Neural progenitor cell (in vitro differentiated cells): ENCODE measurements around the gene LMTK2. TPM values are rescaled to one million over a fixed set of nuclear protein-coding genes. Genes with fewer than 3 reads are reported as not detected.

ENCODE experiments used
- DNase-seq: peaks from one replicate; pipeline ENCODE4 v3.0.0-alpha.2; 2016; ENCODE audit warnings: low spot score
- H2AFZ ChIP-seq: fragments of 200-600 bp; sonication (generic); replicated peaks from 2 replicates; pipeline ENCODE4 v1.6.1; 2016; ENCODE audit warnings: antibody characterized with exemption
- H3F3A ChIP-seq: fragments of 200-600 bp; sonication (generic); 2 replicates; pipeline ENCODE4 v1.6.1; 2016; ENCODE audit warnings: antibody characterized with exemption, low read depth
- H3K27ac ChIP-seq: fragments of 200-600 bp; sonication (generic); 2 replicates; pipeline ENCODE4 v1.5.1; 2016; ENCODE audit warnings: mild to moderate bottlenecking
- H3K27me3 ChIP-seq: fragments of 200-600 bp; sonication (generic); 2 replicates; pipeline ENCODE4 v1.6.1; 2016; ENCODE audit warnings: mild to moderate bottlenecking, moderate library complexity
- H3K36me3 ChIP-seq: fragments of 200-600 bp; sonication (generic); 2 replicates; pipeline ENCODE4 v1.5.1; 2016
- H3K4me1 ChIP-seq: fragments of 200-600 bp; sonication (generic); 2 replicates; pipeline ENCODE4 v1.6.1; 2016; ENCODE audit warnings: mixed run types
- H3K4me2 ChIP-seq: fragments of 200-600 bp; sonication (generic); 2 replicates; pipeline ENCODE4 v1.6.1; 2016
- H3K4me3 ChIP-seq: fragments of 200-600 bp; sonication (generic); 2 replicates; pipeline ENCODE4 v1.5.1; 2016
- H3K79me2 ChIP-seq: fragments of 200-600 bp; sonication (generic); 2 replicates; pipeline ENCODE4 v1.6.1; 2016; ENCODE audit warnings: low read depth
- H3K9ac ChIP-seq: fragments of 200-600 bp; sonication (generic); 2 replicates; pipeline ENCODE4 v1.6.1; 2016
- H3K9me3 ChIP-seq: fragments of 200-600 bp; sonication (generic); 2 replicates; pipeline ENCODE4 v1.5.1; 2016; ENCODE audit warnings: low read depth
- H4K20me1 ChIP-seq: fragments of 200-600 bp; sonication (generic); 2 replicates; pipeline ENCODE4 v1.6.1; 2016; ENCODE audit warnings: low read depth
- H3K27ac Mint-ChIP-seq: 3 replicates; pipeline ENCODE4 v1.8.0; 2021; ENCODE audit warnings: mixed read lengths
- H3K27me3 Mint-ChIP-seq: 2 replicates; pipeline ENCODE4 v1.8.0; 2022; ENCODE audit warnings: low read depth, mild to moderate bottlenecking, inconsistent platforms, moderate library complexity, mixed read lengths; ENCODE audit not compliant: insufficient read depth
- H3K36me3 Mint-ChIP-seq: 3 replicates; pipeline ENCODE4 v1.8.0; 2021; ENCODE audit warnings: mixed read lengths
- H3K4me1 Mint-ChIP-seq: 3 replicates; pipeline ENCODE4 v1.8.0; 2021; ENCODE audit warnings: mixed read lengths
- H3K4me3 Mint-ChIP-seq: 3 replicates; pipeline ENCODE4 v1.8.0; 2021; ENCODE audit warnings: mild to moderate bottlenecking, moderate library complexity, mixed read lengths
- H3K9me3 Mint-ChIP-seq: 3 replicates; pipeline ENCODE4 v1.8.0; 2020; ENCODE audit warnings: mixed read lengths
- EZH2 ChIP-seq: fragments of 200-600 bp; sonication (generic); IDR thresholded peaks from 2 replicates; pipeline ENCODE4 v1.6.1; 2017; ENCODE audit warnings: antibody characterized with exemption, mild to moderate bottlenecking, moderate library complexity
- EZH2phosphoT487 ChIP-seq: fragments of 200-600 bp; sonication (generic); IDR thresholded peaks from 2 replicates; pipeline ENCODE4 v1.6.1; 2017; ENCODE audit warnings: antibody characterized with exemption
- total RNA-seq: library from RNA; depleted of rRNA; stranded (reverse); fragments of >200 nt; gene quantifications from 2 replicates; pipeline ENCODE4 v1.2.3, GENCODE V29; 2015; ENCODE audit warnings: low replicate concordance
- TF ChIP-seq, protein P1 (sequence below): fragments of 200-600 bp; sonication (generic); IDR thresholded peaks from 2 replicates; pipeline ENCODE4 v1.5.1; 2017; ENCODE audit warnings: antibody characterized with exemption, mild to moderate bottlenecking

The LMTK2 gene
- total RNA-seq, 1 donor from 2014 or later, result 14.1 TPM

DNA sequence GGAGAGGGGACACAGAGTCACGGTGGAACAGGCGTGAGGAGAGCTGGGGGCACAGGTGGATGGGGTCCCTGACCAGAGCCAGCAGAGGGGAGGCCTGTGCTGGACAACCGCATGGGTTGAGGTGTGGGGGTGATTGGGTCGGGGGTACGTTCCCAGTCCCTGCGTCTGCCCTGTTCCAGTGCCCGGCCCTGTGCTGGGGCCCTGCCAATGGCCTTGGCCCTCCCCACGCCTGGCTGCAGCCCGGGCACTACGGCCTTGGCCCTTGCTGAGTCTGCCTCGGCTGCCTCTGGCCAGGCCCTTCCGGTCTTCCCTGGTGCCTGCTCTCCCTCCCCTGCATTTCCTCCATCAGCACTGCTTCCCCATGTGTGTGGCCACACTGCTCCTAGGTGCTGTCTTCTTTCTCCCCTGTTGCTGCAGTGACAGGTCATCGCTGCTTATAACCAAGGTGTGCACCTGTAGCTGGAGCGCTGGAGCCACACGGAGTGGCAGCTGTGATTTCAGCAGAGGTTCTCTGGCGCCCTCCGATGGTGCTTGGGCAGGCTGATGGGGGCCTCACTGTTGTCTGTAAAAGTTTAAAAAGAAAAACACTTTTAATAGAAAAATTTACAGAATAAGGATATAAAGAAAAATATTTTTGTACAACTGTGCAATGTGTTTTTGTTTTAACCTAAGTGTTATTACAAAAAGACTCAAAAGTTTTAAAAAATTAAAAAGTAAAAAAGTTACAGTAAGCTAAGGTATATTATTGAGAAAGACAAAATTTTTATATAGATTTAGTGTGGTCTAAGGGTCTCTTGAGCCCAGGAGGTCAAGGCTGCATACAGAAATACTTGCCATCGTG lies 59.4 kb downstream of the LMTK2 start:
- Mint-ChIP-seq H3K4me3 (no peak overlapping the region), H3K27me3 (peaks cover 4% of the 10 kb centered on the region), H3K4me1 (peaks cover 18% of the 10 kb centered on the region), H3K27ac (no peak overlapping the region), H3K36me3 (no peaks in the 10 kb centered on the region), H3K9me3 (no peaks in the 10 kb centered on the region)
- no peak overlapping the region for H2AFZ ChIP-seq
- DNase-seq, result peak; percentile 68
- H3K4me2 ChIP-seq, result no peak overlapping the region
- H3K79me2 ChIP-seq, result no peaks in the 10 kb centered on the region
- peaks cover 37% of the 10 kb centered on the region for H4K20me1 ChIP-seq
- no peaks in the 10 kb centered on the region for H3F3A ChIP-seq
- H3K9me3 ChIP-seq, result no peaks in the 10 kb centered on the region
- no peak overlapping the region for H3K9ac ChIP-seq
- H3K36me3 ChIP-seq, result no peaks in the 10 kb centered on the region
- TF ChIP-seq, protein P1, sequence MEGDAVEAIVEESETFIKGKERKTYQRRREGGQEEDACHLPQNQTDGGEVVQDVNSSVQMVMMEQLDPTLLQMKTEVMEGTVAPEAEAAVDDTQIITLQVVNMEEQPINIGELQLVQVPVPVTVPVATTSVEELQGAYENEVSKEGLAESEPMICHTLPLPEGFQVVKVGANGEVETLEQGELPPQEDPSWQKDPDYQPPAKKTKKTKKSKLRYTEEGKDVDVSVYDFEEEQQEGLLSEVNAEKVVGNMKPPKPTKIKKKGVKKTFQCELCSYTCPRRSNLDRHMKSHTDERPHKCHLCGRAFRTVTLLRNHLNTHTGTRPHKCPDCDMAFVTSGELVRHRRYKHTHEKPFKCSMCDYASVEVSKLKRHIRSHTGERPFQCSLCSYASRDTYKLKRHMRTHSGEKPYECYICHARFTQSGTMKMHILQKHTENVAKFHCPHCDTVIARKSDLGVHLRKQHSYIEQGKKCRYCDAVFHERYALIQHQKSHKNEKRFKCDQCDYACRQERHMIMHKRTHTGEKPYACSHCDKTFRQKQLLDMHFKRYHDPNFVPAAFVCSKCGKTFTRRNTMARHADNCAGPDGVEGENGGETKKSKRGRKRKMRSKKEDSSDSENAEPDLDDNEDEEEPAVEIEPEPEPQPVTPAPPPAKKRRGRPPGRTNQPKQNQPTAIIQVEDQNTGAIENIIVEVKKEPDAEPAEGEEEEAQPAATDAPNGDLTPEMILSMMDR, result peak; percentile 73
- no peak for TF ChIP-seq EZH2
- no peak for TF ChIP-seq EZH2phosphoT487
- no peak overlapping the region for H3K4me3 ChIP-seq
- H3K27me3 ChIP-seq, result no peaks in the 10 kb centered on the region
- no peaks in the 10 kb centered on the region for H3K4me1 ChIP-seq
- H3K27ac ChIP-seq, result no peak overlapping the region

DNA sequence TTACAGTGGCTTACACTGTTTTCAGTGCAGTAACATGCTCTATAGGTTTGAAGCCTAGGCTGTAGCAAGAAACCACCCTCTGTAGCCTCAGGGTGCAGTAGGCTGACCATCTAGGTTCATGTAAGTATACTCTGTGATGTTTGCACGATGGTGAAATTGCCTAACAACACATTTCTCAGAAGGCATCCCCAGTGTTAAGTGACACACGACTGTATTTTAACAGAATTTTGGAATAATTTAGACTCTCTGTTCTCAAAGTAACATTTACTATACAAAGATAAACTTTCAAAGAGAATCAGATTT lies 60.0 kb downstream of the LMTK2 start:
- Histone ChIP-seq H3K9me3 (no peaks in the 10 kb centered on the region), H3K79me2 (no peaks in the 10 kb centered on the region), H3K4me3 (no peak overlapping the region), H3K4me1 (no peaks in the 10 kb centered on the region), H4K20me1 (peaks cover 37% of the 10 kb centered on the region), H2AFZ (no peak overlapping the region), H3K4me2 (no peak overlapping the region), H3K9ac (no peak overlapping the region), H3K27ac (no peak overlapping the region), H3K27me3 (no peaks in the 10 kb centered on the region), H3F3A (no peaks in the 10 kb centered on the region), H3K36me3 (no peaks in the 10 kb centered on the region)
- Mint-ChIP-seq H3K27ac (no peak overlapping the region), H3K9me3 (no peaks in the 10 kb centered on the region), H3K4me1 (peaks cover 23% of the 10 kb centered on the region), H3K4me3 (no peak overlapping the region), H3K36me3 (no peaks in the 10 kb centered on the region), H3K27me3 (peaks cover 4% of the 10 kb centered on the region)
- TF ChIP-seq, protein P1, result no peak
- TF ChIP-seq EZH2 (no peak), EZH2phosphoT487 (no peak)
- DNase-seq, result no peak

DNA sequence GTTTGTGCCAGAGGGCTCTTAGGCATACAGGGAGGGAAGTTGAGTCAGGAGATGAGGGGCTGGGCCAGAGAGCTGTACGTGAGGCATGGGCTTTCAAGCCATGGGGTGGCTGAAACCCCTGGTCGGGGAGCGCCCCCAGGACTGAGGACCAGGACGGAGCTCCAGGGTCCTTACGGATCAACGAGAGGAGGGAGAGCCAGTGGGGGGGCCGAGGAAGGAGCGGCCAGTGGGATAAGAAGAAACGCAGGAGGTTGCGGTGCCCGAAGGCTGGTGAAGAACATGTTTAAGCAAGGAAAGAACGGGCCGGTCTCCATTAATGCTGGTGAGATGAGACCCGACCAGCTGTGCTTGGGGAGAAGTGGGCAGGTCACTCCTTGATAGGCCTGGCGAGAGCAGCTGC lies 61.0 kb downstream of the LMTK2 start:
- no peak overlapping the region for H3K4me3 ChIP-seq
- peaks cover 37% of the 10 kb centered on the region for H4K20me1 ChIP-seq
- no peaks in the 10 kb centered on the region for H3K79me2 ChIP-seq
- peaks cover 2% of the 10 kb centered on the region for H3K36me3 Mint-ChIP-seq
- no peak overlapping the region for H3K27ac Mint-ChIP-seq
- H3K9ac ChIP-seq, result no peak overlapping the region
- H3K9me3 Mint-ChIP-seq, result no peaks in the 10 kb centered on the region
- no peak for DNase-seq
- no peaks in the 10 kb centered on the region for H3K9me3 ChIP-seq
- no peak for TF ChIP-seq EZH2phosphoT487
- TF ChIP-seq EZH2, result no peak
- TF ChIP-seq, protein P1, result no peak
- H3K27me3 Mint-ChIP-seq, result peaks cover 4% of the 10 kb centered on the region
- no peak overlapping the region for H2AFZ ChIP-seq
- H3K4me1 Mint-ChIP-seq, result peaks cover 24% of the 10 kb centered on the region
- H3K4me1 ChIP-seq, result no peaks in the 10 kb centered on the region
- H3K4me2 ChIP-seq, result no peak overlapping the region
- no peak overlapping the region for H3K27ac ChIP-seq
- H3K36me3 ChIP-seq, result no peaks in the 10 kb centered on the region
- no peak overlapping the region for H3K4me3 Mint-ChIP-seq
- no peaks in the 10 kb centered on the region for H3K27me3 ChIP-seq
- H3F3A ChIP-seq, result no peaks in the 10 kb centered on the region
